GM06990 (cell line): Measurements from ENCODE around the gene RALGAPA2.

Experiments used
- DNase-seq: peaks from one replicate; pipeline ENCODE4 v3.0.0-alpha.2; 2011; ENCODE audit not compliant: insufficient read length; ENCODE audit errors: extremely low read depth
- H3K27me3 ChIP-seq: replicated peaks from 2 replicates; pipeline ENCODE4 v1.6.0; 2011; ENCODE audit warnings: low read length; ENCODE audit not compliant: control insufficient read depth, insufficient read depth
- H3K36me3 ChIP-seq: 2 replicates; pipeline ENCODE4 v1.5.1; 2011; ENCODE audit warnings: low read length; ENCODE audit not compliant: control insufficient read depth, insufficient read depth
- H3K4me3 ChIP-seq: replicated peaks from 2 replicates; pipeline ENCODE4 v1.5.1; 2011; ENCODE audit warnings: low read depth, mild to moderate bottlenecking, control low read depth, low read length
- TF ChIP-seq, protein P1 (sequence below): IDR thresholded peaks from 2 replicates; pipeline ENCODE4 v1.5.1; 2011; ENCODE audit warnings: low read length, control low read depth, mild to moderate bottlenecking, inconsistent platforms; ENCODE audit not compliant: insufficient read depth, poor library complexity, severe bottlenecking

Gene RALGAPA2

DNA sequence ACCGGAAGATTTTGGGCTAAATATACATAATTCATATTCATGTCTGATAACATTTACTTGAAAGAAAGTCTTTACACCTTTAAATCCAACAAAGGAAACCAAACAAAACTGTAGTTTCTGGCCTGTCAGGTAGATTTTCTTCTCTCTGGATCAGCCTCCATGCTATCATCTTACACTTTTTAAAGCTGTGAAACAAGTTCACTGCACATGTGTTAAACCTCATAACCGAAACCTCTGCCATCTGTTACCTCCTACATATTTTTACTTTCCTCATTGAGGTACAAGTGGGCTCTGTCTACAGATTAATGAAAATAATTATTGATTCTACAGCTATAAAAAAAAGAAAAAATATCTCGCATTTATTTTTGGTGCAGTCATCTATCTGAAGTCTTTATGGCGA lies 149.9 kb downstream of the RALGAPA2 start:
- Histone ChIP-seq H3K4me3 (no peak overlapping the region), H3K27me3 (no peaks in the 10 kb centered on the region), H3K36me3 (no peaks in the 10 kb centered on the region)
- no peak for DNase-seq
- TF ChIP-seq, protein P1, sequence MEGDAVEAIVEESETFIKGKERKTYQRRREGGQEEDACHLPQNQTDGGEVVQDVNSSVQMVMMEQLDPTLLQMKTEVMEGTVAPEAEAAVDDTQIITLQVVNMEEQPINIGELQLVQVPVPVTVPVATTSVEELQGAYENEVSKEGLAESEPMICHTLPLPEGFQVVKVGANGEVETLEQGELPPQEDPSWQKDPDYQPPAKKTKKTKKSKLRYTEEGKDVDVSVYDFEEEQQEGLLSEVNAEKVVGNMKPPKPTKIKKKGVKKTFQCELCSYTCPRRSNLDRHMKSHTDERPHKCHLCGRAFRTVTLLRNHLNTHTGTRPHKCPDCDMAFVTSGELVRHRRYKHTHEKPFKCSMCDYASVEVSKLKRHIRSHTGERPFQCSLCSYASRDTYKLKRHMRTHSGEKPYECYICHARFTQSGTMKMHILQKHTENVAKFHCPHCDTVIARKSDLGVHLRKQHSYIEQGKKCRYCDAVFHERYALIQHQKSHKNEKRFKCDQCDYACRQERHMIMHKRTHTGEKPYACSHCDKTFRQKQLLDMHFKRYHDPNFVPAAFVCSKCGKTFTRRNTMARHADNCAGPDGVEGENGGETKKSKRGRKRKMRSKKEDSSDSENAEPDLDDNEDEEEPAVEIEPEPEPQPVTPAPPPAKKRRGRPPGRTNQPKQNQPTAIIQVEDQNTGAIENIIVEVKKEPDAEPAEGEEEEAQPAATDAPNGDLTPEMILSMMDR, result no peak

DNA sequence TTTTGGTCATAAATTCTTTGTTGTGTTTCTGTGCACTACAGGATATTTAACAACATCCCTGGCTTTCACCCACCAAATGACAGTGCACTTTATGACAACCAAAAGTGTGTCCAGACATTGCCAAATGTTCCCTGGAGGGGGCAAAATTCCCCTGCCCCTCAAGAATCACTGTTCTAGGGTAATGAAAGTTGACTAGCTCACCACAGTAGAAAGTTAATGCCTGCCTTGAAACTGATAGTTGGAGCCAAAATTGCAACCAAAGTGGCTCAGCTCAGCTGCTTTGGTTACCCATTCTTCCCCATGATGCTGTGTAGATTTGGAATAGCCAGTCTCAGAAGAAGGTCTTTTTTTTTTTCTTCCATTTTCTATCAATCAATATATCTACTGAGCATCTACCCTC lies 150.6 kb downstream of the RALGAPA2 start:
- H3K36me3 ChIP-seq, result no peaks in the 10 kb centered on the region

GRCh38 chr20:20561172-20561571 lies 151.3 kb downstream of the RALGAPA2 start:
- no peak for DNase-seq
- no peaks in the 10 kb centered on the region for H3K36me3 ChIP-seq
- H3K27me3 ChIP-seq, result no peaks in the 10 kb centered on the region
- TF ChIP-seq, protein P1, result no peak
- no peak overlapping the region for H3K4me3 ChIP-seq

More for the DNA sequence above, 150.6 kb downstream of the RALGAPA2 start:
- no peak overlapping the region for H3K4me3 ChIP-seq
- DNase-seq, result no peak
- TF ChIP-seq, protein P1, result no peak
- H3K27me3 ChIP-seq, result no peaks in the 10 kb centered on the region

GRCh38 chr20:20557406-20557805 lies 155.0 kb downstream of the RALGAPA2 start:
- Histone ChIP-seq H3K4me3 (no peak overlapping the region), H3K27me3 (no peaks in the 10 kb centered on the region), H3K36me3 (no peaks in the 10 kb centered on the region)
- DNase-seq, result no peak
- TF ChIP-seq, protein P1, result no peak

GRCh38 chr20:20555838-20556237 lies 156.6 kb downstream of the RALGAPA2 start:
- no peaks in the 10 kb centered on the region for H3K27me3 ChIP-seq
- no peak overlapping the region for H3K4me3 ChIP-seq
- no peaks in the 10 kb centered on the region for H3K36me3 ChIP-seq
- no peak for DNase-seq
- TF ChIP-seq, protein P1, result no peak

DNA sequence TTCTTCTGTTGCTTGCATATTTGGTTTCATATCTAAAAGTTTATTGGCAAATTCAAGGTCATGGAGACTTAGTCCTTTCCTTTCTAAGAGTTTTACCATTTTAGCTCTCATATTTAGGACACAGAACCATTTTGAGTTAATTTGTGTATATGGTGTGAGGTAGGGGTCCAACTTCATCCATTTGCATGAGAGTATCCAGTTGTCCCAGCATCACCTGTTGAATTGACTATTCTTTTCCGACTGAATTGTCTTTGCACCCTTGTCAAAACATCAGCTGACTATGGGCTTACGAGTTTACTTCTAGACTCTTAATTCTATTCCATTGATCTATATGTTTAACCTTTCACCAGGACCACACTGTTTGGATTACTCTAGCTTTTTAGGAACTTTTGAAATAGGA lies 157.5 kb downstream of the RALGAPA2 start:
- Histone ChIP-seq H3K27me3 (no peaks in the 10 kb centered on the region), H3K4me3 (no peak overlapping the region), H3K36me3 (no peaks in the 10 kb centered on the region)
- TF ChIP-seq, protein P1, result no peak
- no peak for DNase-seq
